Jurkat, Clone E6-1 (cell line): Measurements from ENCODE around the gene CASP2.

Experiments used
- DNase-seq: peaks from one replicate; pipeline ENCODE4 v3.0.0-alpha.2; 2011; ENCODE audit warnings: low read depth, low spot score
- H3K4me3 ChIP-seq: 2 replicates; pipeline ENCODE4 v1.5.1; 2011; ENCODE audit warnings: mild to moderate bottlenecking, low read length, control low read depth, moderate library complexity

Gene CASP2

GRCh38 chr7:143355450-143356385 is 67.6 kb downstream of the CASP2 start:
- no peak overlapping the region for H3K4me3 ChIP-seq
- DNase-seq: peak; percentile 39

GRCh38 chr7:143356414-143357050 is 68.4 kb downstream of the CASP2 start:
- DNase-seq: no peak
- no peak overlapping the region for H3K4me3 ChIP-seq
